ENCODE results near the gene C2CD4C.

Gene C2CD4C

GRCh38 chr19:379796-380195 is 29.2 kb downstream of the C2CD4C start:
- DNase-seq = no peak

DNA sequence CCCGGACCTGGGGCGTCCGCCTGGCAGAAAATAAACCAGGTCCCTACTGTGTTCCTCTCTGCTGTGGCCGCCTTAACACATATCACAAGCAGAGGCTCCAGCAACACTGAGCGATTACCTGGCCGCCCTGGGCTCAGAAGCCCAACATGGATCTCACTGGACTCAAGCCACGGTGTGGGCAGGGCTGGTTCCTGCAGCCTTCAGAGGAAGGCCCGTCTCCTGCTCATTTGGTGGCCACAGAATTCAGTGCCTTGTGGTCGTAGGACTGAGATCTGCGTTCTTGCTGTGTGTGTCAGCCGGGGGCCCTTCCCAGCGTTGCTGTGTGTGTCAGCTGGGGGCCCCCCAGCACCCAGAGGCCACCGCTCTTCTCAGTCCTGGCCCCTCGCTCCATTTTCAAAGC is 30.2 kb downstream of the C2CD4C start:
- DNase-seq = no peak

DNA sequence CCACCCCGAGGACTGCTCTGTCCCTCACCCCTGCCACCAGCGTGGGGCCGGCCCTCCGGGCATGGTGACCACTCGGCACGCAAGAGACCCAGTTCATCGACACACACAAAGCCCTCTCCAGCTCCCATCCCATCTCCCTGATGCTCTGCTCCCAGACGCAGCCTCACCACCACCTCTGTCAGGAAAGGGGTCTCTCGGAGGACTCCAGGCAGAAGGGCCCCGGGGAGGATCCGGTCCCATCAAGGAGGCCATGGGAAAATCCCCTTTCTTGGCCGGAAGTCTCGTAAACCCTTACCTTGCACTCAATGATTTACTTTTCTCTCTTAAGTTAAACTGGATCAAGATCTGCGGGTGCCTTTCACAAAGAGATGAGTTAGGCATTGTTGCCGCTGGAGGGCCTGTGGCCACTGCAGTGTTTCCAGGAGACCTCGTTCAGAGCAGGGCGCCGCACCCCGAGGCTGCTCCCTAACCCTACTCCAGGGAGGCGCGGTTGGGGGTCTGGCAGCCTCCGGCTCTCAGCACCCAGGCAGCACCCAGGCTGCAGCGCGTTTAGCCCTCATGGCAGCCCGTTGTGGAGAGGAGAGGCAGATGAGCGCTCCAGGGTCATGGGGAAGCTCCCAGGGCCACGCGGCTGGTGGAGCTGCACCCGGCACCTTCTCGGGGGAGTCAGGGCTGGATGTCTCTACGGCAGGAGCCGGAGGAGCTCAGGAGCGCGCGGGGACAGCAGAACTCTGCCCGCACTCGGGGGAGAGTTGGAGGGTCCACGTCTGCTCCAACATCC is 31.0 kb downstream of the C2CD4C start:
- DNase-seq = no peak

- DNase-seq = no peak
Measured at GRCh38 chr19:376111-376470, 32.9 kb downstream of the C2CD4C start.

GRCh38 chr19:375395-376110 is 33.4 kb downstream of the C2CD4C start:
- no peak for DNase-seq

DNA sequence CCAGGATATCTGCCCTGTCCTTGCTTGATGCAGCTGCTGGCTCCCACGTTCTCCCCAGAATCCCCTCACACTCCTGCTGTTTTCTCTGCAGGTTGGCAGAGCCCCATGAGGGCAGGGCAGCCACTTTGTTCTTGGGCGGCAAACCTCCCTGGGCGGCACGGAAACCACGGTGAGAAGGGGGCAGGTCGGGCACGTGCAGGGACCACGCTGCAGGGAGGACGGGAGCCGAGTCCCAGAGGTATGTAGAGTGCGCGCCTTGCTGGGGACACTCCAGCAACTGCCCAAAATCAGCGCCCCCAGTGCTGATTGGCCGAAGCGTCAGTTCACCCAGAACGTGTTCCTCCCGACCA is 34.1 kb downstream of the C2CD4C start:
- DNase-seq = no peak

GRCh38 chr19:374183-374885 is 34.6 kb downstream of the C2CD4C start:
- no peak for DNase-seq

DNA sequence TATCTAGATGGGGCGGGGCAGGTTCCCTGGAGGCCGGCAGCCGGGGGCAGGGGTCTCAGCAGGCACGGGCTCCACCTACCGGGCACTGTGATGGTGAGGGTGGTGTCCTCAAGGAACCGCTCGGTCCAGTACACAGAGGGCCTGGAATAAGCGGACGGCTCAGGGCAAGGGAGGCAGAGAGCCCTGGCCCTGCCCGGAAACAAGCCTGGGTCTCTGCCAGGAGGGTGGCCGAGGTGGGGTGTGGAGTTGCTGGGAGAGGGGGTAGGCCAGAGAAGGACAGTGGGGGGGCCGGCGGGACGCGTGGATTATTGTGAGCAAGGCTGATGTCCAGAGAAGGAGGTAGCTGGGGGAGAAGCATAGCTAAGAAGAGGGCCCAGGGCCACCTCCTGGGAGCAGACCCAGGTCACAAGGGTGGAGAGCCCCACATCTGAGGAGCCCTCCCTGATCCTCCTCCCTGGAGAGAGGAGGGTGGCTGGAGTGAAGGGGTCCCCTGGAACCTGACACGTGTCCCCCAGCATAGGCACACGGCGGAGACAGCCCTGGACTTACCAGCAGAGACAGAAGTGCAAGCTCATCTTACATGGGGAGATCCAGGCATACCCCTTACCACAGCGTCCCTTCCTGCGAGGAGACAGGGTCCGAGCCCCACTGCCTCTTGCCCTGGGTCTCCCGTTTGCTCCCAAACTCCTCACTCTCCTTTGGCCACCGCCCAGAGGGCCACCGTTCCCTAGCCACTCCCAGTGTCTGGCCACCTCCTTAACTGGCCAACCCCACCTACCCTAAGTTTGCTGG is 35.4 kb downstream of the C2CD4C start:
- no peak for DNase-seq

DNA sequence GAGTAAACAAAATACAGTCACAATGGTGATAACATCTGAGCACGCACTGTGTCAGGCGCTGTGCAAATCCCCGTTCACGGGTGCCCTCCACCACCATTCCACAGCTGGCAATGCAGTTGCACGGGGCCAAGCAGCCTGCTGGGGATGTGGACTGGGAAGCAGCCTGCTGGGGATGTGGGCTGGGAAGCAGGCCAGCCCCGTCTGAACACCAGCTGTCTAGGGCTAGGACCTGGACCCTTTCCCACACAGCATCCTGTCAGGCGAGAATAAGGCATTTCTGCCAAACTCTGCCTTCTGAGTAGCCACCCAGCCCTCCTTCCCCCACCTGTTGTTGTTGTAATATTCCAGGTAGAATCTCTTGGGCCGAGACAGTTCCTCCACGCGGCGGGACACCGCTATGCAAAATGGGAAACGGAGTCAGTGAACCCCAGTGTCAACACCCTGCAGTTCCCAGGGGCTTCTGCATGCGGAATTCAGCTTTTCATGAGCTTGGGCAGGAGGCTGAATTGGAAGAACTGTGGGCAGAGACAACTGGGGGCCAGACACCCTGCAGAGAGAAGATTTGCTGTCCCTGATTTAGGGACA is 36.5 kb downstream of the C2CD4C start:
- DNase-seq = no peak

DNA sequence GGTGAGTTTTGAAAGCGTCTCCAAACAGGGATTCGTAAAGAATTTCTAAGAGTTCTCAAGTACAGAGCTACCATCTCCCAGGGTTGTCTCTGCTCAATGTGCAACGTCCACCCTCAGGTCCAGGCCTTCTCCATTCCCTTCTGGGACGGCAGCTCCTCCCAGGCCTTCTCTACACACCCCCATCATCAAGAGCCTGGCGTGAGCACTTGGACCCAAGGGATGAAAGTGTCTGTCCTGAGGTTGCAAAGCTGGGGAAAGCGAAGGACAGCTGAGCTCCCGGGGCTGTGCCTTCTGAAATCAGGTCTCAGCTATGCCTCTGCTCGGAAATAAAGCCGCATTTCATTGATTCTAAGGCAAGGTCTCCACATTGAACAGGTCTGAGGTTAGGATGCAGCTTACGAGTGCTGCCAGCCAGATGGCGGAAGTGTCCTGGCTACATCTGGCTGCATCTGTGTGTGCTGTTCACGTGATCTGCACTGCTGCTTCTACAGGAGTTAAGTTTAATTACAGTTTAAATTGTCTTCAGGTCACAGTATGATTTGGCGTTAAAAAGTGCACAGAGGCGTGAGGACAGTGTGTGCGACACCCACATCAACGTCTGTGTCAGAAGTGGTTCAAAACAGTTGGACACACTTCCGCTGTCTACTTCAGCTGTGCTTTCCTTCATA is 37.3 kb downstream of the C2CD4C start:
- DNase-seq = no peak

- DNase-seq = no peak
Measured at GRCh38 chr19:370641-371330, 38.2 kb downstream of the C2CD4C start.

GRCh38 chr19:369876-370275 is 39.1 kb downstream of the C2CD4C start:
- DNase-seq = no peak

DNA sequence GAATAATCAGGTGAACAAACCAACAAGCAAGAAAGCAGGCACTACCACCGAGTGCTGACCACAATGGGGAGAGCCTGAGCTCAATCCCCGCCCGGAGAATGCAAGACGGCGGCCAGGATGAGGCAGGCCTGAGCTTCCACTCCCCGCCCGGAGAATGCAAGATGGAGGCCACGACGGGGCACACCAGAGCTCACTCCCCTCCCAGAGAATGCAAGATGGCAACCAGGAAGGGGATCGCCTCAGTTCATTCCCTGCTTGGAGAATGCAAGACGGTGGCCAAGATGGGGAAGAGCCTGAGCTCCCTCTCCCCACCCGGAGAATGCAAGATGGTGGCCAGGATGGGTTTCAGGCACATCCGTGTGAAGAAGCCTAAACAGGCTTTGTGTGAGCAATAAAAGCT is 39.7 kb downstream of the C2CD4C start:
- DNase-seq = no peak

DNA sequence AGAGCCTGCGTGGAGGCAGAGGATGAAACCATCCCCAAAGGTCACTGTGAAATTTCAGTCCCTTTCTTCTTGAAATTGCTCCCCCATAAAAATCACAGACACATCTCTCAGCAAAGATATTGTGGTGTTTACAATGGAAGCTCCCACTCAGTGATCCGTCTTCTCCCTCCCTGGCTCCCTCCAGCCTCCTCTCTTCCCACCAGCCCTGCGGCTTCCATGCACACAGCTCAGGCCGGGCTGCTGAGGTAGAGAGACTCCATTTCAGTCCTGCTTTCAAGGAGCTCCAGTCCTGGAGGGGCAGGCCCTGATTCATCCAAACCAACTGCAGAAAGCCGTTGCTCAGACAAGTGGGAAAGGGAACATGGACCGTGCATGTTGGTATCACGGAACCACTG is 40.3 kb downstream of the C2CD4C start:
- DNase-seq = no peak

DNA sequence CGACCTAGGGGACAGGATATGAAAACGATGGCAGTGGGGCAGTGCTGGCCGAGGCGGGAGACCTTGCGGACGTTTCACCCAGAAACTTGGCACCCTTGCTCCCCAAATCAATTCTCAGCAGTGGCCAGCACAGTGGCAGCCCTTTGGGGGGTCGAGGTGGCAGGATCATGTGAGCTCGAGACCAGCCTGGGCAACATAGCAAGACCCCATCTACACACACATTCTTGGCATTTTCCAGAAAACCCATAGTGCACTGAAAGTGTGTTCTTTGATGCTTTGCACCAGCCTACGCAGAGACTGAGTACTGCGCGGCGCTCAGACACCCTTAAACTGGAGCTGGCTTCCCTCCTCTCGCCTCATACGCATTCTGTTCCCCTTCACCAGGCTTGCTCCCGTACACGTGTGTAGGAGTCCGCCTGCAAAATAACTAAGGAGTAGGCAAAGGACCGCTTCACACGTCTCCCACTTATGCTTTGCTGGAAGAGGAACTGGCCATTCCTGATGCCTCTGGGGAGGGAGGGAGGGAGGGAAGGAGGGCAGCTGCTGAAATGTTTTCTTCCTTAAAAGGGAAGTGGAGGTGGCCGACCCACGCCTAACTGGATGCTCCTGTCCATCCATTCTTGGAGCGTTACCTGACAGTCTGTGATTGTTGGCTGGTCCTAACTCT is 40.9 kb downstream of the C2CD4C start:
- no peak for DNase-seq

DNA sequence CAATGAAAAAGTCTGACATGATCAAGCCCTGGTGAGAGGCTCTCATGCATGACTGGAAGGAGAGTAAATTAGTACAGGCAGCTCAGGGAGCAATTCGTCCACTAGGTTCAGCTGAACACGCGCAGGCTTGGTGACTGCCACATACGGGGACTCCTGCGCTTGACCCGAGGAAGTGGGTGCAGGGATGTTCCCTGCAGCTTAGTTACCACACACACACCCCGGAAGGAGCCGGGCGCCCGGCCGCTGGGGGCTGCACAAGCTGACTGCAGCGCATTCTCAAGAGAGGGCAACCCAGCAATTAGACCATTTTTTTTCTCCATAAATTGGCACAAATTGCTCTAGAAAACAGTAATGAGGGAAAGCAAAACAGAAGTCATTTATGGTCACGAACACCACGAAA is 41.4 kb downstream of the C2CD4C start:
- no peak for DNase-seq

DNA sequence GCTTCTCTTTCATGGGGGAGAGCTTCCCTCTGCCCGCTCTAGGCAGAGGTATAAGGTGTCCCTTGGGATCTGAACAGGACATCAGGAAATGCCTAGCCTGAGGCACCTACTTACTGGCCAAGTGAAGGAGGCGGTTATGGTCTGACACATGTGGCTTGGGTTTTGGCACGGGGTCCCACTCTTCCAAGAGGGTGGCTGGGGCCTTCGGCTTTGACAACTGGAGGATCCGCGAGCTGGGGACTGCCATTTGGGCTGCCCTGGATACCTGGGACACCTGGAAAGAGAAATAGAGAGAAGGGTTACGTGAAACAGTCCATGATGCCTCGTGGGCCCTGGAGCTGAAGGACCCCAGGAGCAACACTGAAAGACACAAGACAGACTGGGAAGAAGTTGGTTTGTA is 42.0 kb downstream of the C2CD4C start:
- no peak for DNase-seq

GRCh38 chr19:366205-366783 is 42.7 kb downstream of the C2CD4C start:
- DNase-seq = no peak

- DNase-seq = no peak
Measured at GRCh38 chr19:364496-365287, 44.3 kb downstream of the C2CD4C start.

- no peak for DNase-seq
Measured at GRCh38 chr19:362683-363082, 46.3 kb downstream of the C2CD4C start.
